ENCODE results near the gene STXBP4.

STXBP4 gene

DNA sequence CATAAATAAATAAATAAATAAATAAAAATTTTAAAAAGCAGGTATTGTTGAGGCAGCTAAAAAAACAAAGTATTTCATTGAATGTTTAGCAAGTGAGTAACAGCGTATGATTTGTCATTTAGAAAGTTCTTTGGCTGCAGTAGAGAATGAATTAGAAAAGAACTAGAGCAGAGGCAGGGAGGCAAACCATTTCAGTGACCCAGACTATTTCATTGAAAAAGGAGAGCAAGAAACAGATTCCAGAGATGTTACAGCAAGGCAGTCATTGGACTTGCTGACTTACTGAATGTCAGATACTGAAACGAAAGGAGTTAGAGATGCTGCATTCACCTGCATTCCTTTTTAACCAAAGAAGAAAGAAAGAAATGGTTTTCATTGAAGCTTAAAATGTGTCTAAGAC, 190.7 kb downstream of the STXBP4 start:
- Histone ChIP-seq H3K9ac (ENCODE audit: low read depth, low read length, poor library complexity) (no peak overlapping the region), H3K4me3 (ENCODE audit: low read length in 2 of 2) (no peak overlapping the region), H2BK12ac (ENCODE audit: low read length) (no peak overlapping the region), H3K27ac (replicated peaks; ENCODE audit: low read length) (no peak overlapping the region), H3K79me1 (ENCODE audit: low read depth, low read length) (no peaks in the 10 kb centered on the region), H3K36me3 (replicated peaks in 1 of 2; ENCODE audit: control insufficient read depth in 2 of 2, insufficient read depth in 2 of 2, low read length in 2 of 2) (no peaks in the 10 kb centered on the region), H3K18ac (ENCODE audit: low read length) (no peak overlapping the region), H3K4ac (ENCODE audit: low read length) (no peak overlapping the region), H2BK5ac (ENCODE audit: low read length) (no peak overlapping the region), H2BK120ac (ENCODE audit: low read depth, low read length) (no peak overlapping the region), H2BK15ac (ENCODE audit: low read length) (no peak overlapping the region), H2AK5ac (ENCODE audit: low read depth, low read length) (no peak overlapping the region), H3K4me1 (ENCODE audit: control insufficient read depth in 2 of 2, insufficient read depth in 1 of 2, low read depth in 1 of 2, low read length in 2 of 2) (peaks cover 2 to 5% of the 10 kb centered on the region in 2 donors), H3K14ac (ENCODE audit: low read length) (no peak overlapping the region), H2AFZ (ENCODE audit: low read length) (no peak overlapping the region), H4K8ac (ENCODE audit: low read depth, low read length) (no peak overlapping the region), H3K4me2 (ENCODE audit: insufficient read depth, low read length, poor library complexity, severe bottlenecking) (no peak overlapping the region), H3K27me3 (ENCODE audit: control insufficient read depth in 3 of 3, insufficient read depth in 3 of 3, low read depth in 1 of 3, low read length in 3 of 3) (no peaks in the 10 kb centered on the region), H3K9me3 (replicated peaks in 1 of 2; ENCODE audit: control insufficient read depth in 2 of 2, insufficient read depth in 1 of 2, low read depth in 1 of 2, low read length in 2 of 2) (no peaks in the 10 kb centered on the region), H3K23ac (ENCODE audit: low read depth, low read length, poor library complexity) (no peak overlapping the region), H4K91ac (ENCODE audit: low read depth, low read length, poor library complexity) (no peak overlapping the region)
- DNase-seq (ENCODE audit: low spot score), result no peak
- WGBS, 2 donors (ENCODE audit: extremely low coverage in 2 of 2, insufficient read length in 2 of 2, insufficient replicate concordance in 1 of 2), result no CpG with 5 or more reads among the region's 2 CpGs

DNA sequence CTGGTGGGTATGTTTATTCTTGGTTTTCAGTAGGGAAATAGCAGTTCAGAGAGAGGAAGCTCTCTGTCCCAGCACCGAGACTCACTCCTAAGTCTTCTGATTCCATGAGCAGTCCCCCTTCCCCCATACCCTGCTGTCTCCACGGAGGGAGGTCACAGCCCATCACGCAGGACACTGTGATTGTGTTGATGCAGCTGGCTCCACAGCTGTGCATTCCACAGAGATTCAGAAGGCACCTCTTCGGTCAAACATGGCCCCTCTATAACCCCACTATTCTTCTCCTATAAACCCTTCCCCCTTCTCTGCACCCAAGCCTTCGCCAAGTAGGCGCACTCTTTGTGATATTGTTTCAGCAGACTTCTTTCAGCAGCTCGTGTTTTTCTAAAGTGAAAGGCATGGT, 191.9 kb downstream of the STXBP4 start:
- Histone ChIP-seq H2BK5ac (ENCODE audit: low read length) (no peak overlapping the region), H3K4ac (ENCODE audit: low read length) (no peak overlapping the region)

DNA sequence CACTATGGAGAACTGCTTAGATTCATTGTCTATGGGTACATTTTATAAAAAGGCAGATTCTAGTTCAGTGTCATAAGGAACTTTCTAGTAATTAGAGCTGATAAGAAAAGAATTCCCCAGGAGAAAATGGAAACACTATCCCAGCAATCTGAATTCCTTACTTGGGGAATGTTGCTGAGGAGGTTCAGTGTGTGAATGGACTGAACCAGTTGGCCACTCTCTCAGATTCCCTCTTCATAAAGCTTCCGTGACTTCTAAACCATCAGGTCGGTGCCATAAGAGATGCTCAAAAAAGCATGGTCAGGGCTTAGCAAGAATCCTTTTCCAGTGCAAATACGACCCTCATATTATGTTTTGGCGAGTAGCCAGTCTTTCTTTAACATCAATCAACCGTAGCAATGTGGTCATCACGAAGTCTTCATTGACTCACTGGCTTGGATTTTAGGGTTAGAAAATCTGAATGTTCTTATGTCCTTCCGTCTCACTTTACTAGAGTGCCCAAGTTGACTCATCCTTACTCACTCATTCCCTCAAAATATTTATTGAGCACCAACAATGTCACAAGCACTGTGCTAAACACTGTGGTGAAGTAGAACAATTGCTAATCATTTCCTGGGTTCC, 193.5 kb downstream of the STXBP4 start:
- no peaks in the 10 kb centered on the region for H3K9me3 ChIP-seq (replicated peaks in 1 of 2; ENCODE audit: control insufficient read depth in 2 of 2, insufficient read depth in 1 of 2, low read depth in 1 of 2, low read length in 2 of 2)
- no peak overlapping the region for H2AK5ac ChIP-seq (ENCODE audit: low read depth, low read length)
- H3K23ac ChIP-seq (ENCODE audit: low read depth, low read length, poor library complexity), result no peak overlapping the region
- no peak overlapping the region for H2BK12ac ChIP-seq (ENCODE audit: low read length)
- no peaks in the 10 kb centered on the region for H3K27me3 ChIP-seq (ENCODE audit: control insufficient read depth in 3 of 3, insufficient read depth in 3 of 3, low read depth in 1 of 3, low read length in 3 of 3)
- H3K4me3 ChIP-seq (ENCODE audit: low read length in 2 of 2), result no peak overlapping the region
- no peak overlapping the region for H4K8ac ChIP-seq (ENCODE audit: low read depth, low read length)
- H2BK15ac ChIP-seq (ENCODE audit: low read length), result no peak overlapping the region
- H2AFZ ChIP-seq (ENCODE audit: low read length), result no peak overlapping the region
- H2BK5ac ChIP-seq (ENCODE audit: low read length), result no peak overlapping the region
- no peak overlapping the region for H3K18ac ChIP-seq (ENCODE audit: low read length)
- H3K4me1 ChIP-seq (ENCODE audit: control insufficient read depth in 2 of 2, insufficient read depth in 1 of 2, low read depth in 1 of 2, low read length in 2 of 2), result peaks cover 2 to 5% of the 10 kb centered on the region in 2 donors
- DNase-seq (ENCODE audit: low spot score), result no peak
- H3K14ac ChIP-seq (ENCODE audit: low read length), result no peak overlapping the region
- no peak overlapping the region for H3K4ac ChIP-seq (ENCODE audit: low read length)
- H2BK120ac ChIP-seq (ENCODE audit: low read depth, low read length), result no peak overlapping the region
- WGBS, 2 donors (ENCODE audit: extremely low coverage in 2 of 2, insufficient read length in 2 of 2, insufficient replicate concordance in 1 of 2), result no CpG with 5 or more reads among the region's 7 CpGs
- no peak overlapping the region for H3K4me2 ChIP-seq (ENCODE audit: insufficient read depth, low read length, poor library complexity, severe bottlenecking)
- no peaks in the 10 kb centered on the region for H3K36me3 ChIP-seq (replicated peaks in 1 of 2; ENCODE audit: control insufficient read depth in 2 of 2, insufficient read depth in 2 of 2, low read length in 2 of 2)
- H3K9ac ChIP-seq (ENCODE audit: low read depth, low read length, poor library complexity), result no peak overlapping the region
- H4K91ac ChIP-seq (ENCODE audit: low read depth, low read length, poor library complexity), result no peak overlapping the region
- H3K79me1 ChIP-seq (ENCODE audit: low read depth, low read length), result no peaks in the 10 kb centered on the region
- H3K27ac ChIP-seq (replicated peaks; ENCODE audit: low read length), result no peak overlapping the region

More for the DNA sequence above, 191.9 kb downstream of the STXBP4 start:
- no peak overlapping the region for H2BK120ac ChIP-seq (ENCODE audit: low read depth, low read length)
- no peak overlapping the region for H4K8ac ChIP-seq (ENCODE audit: low read depth, low read length)
- no peaks in the 10 kb centered on the region for H3K79me1 ChIP-seq (ENCODE audit: low read depth, low read length)
- H3K14ac ChIP-seq (ENCODE audit: low read length), result no peak overlapping the region
- no peak overlapping the region for H2AK5ac ChIP-seq (ENCODE audit: low read depth, low read length)
- no peak overlapping the region for H3K4me2 ChIP-seq (ENCODE audit: insufficient read depth, low read length, poor library complexity, severe bottlenecking)
- H2BK12ac ChIP-seq (ENCODE audit: low read length), result no peak overlapping the region
- DNase-seq (ENCODE audit: low spot score), result no peak
- H3K36me3 ChIP-seq (replicated peaks in 1 of 2; ENCODE audit: control insufficient read depth in 2 of 2, insufficient read depth in 2 of 2, low read length in 2 of 2), result no peaks in the 10 kb centered on the region
- H2BK15ac ChIP-seq (ENCODE audit: low read length), result no peak overlapping the region
- no peak overlapping the region for H3K9ac ChIP-seq (ENCODE audit: low read depth, low read length, poor library complexity)
- peaks cover 2 to 5% of the 10 kb centered on the region in 2 donors for H3K4me1 ChIP-seq (ENCODE audit: control insufficient read depth in 2 of 2, insufficient read depth in 1 of 2, low read depth in 1 of 2, low read length in 2 of 2)
- no peak overlapping the region for H3K27ac ChIP-seq (replicated peaks; ENCODE audit: low read length)
- no peak overlapping the region for H3K18ac ChIP-seq (ENCODE audit: low read length)
- H3K23ac ChIP-seq (ENCODE audit: low read depth, low read length, poor library complexity), result no peak overlapping the region
- no peaks in the 10 kb centered on the region for H3K27me3 ChIP-seq (ENCODE audit: control insufficient read depth in 3 of 3, insufficient read depth in 3 of 3, low read depth in 1 of 3, low read length in 3 of 3)
- H3K4me3 ChIP-seq (ENCODE audit: low read length in 2 of 2), result no peak overlapping the region
- no peak overlapping the region for H4K91ac ChIP-seq (ENCODE audit: low read depth, low read length, poor library complexity)
- H2AFZ ChIP-seq (ENCODE audit: low read length), result peak overlapping the region; percentile 63
- no CpG with 5 or more reads among the region's 7 CpGs for WGBS, 2 donors (ENCODE audit: extremely low coverage in 2 of 2, insufficient read length in 2 of 2, insufficient replicate concordance in 1 of 2)
- H3K9me3 ChIP-seq (replicated peaks in 1 of 2; ENCODE audit: control insufficient read depth in 2 of 2, insufficient read depth in 1 of 2, low read depth in 1 of 2, low read length in 2 of 2), result no peaks in the 10 kb centered on the region

DNA sequence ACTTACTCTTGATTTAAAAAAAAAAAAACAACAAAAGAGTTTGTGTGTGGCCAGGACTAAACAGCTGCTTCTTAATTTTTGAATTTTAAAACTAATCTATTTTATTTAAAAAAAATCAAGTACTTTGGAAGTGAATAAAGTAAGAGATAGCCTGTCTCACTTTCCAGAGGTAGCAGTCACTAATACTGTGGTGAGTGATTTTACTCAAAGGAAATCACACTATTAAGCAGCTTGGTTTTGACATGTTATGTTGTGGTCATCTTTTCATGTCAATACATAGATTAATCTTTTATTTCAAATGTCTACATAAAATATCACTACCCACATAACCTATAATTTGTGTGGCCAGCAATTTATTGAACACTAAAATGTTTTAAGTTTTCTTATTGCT, 194.0 kb downstream of the STXBP4 start:
- Histone ChIP-seq H2BK5ac (ENCODE audit: low read length) (no peak overlapping the region), H3K79me1 (ENCODE audit: low read depth, low read length) (no peaks in the 10 kb centered on the region), H4K91ac (ENCODE audit: low read depth, low read length, poor library complexity) (no peak overlapping the region), H3K14ac (ENCODE audit: low read length) (no peak overlapping the region), H3K4me1 (ENCODE audit: control insufficient read depth in 2 of 2, insufficient read depth in 1 of 2, low read depth in 1 of 2, low read length in 2 of 2) (peaks cover 2 to 5% of the 10 kb centered on the region in 2 donors), H2AFZ (ENCODE audit: low read length) (no peak overlapping the region), H3K9ac (ENCODE audit: low read depth, low read length, poor library complexity) (no peak overlapping the region), H3K4me3 (ENCODE audit: low read length in 2 of 2) (no peak overlapping the region), H3K36me3 (replicated peaks in 1 of 2; ENCODE audit: control insufficient read depth in 2 of 2, insufficient read depth in 2 of 2, low read length in 2 of 2) (no peaks in the 10 kb centered on the region), H3K27me3 (ENCODE audit: control insufficient read depth in 3 of 3, insufficient read depth in 3 of 3, low read depth in 1 of 3, low read length in 3 of 3) (no peaks in the 10 kb centered on the region), H4K8ac (ENCODE audit: low read depth, low read length) (no peak overlapping the region), H3K18ac (ENCODE audit: low read length) (no peak overlapping the region), H2BK12ac (ENCODE audit: low read length) (no peak overlapping the region), H2BK15ac (ENCODE audit: low read length) (no peak overlapping the region), H3K4me2 (ENCODE audit: insufficient read depth, low read length, poor library complexity, severe bottlenecking) (no peak overlapping the region), H2BK120ac (ENCODE audit: low read depth, low read length) (no peak overlapping the region), H3K9me3 (replicated peaks in 1 of 2; ENCODE audit: control insufficient read depth in 2 of 2, insufficient read depth in 1 of 2, low read depth in 1 of 2, low read length in 2 of 2) (no peaks in the 10 kb centered on the region), H2AK5ac (ENCODE audit: low read depth, low read length) (no peak overlapping the region), H3K23ac (ENCODE audit: low read depth, low read length, poor library complexity) (no peak overlapping the region), H3K27ac (replicated peaks; ENCODE audit: low read length) (no peak overlapping the region), H3K4ac (ENCODE audit: low read length) (no peak overlapping the region)
- DNase-seq (ENCODE audit: low spot score), result no peak

Measured in neuronal stem cell (in vitro differentiated cells).